HG02588 (cell line): Measurements from ENCODE around the gene ADRA2C.

Experiments
- ATAC-seq: cut with Tn5 transposase; IDR thresholded peaks from one replicate; pipeline ENCODE4 v1.9.1; 2021; ENCODE audit warnings: mild to moderate bottlenecking, moderate library complexity; ENCODE audit not compliant: unreplicated experiment

Gene ADRA2C

GRCh38 chr4:3766036-3766784 lies at the start of gene ADRA2C:
ADRA2C (plus strand) TSS chr4:3766385; CDS start chr4:3766607, 222 bp downstream.
- ATAC-seq = no peak

DNA sequence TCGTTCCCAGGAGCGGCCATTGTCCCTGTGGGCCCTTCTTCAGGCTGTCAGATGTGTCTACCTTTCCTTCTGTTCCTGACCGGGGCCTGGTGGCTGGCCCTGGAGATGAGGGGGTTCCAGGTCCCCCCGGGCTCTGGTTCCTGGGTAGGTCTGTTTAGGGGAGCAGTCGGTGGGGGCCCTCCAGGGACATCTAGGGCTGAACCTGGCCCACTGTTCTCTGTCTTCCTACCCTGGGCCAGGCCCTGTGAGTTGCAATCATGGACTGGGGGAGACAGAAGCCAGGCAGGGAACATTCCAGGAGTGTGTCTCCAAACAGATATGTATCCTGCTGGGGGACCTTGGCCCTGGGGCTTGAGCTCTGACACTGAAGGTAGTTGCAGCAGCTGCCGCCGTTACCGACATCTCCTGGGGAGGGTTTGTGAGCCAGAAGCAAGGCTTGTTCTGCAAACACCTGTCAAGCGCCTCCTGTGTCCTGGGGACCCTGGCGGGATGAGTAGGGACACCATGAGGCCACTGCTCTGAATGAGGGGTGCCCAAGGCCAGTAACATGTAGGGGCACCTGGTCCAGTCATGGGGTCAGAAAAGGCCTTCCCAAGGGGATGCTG lies 49.5 kb upstream of the ADRA2C start:
- no peak for ATAC-seq

DNA sequence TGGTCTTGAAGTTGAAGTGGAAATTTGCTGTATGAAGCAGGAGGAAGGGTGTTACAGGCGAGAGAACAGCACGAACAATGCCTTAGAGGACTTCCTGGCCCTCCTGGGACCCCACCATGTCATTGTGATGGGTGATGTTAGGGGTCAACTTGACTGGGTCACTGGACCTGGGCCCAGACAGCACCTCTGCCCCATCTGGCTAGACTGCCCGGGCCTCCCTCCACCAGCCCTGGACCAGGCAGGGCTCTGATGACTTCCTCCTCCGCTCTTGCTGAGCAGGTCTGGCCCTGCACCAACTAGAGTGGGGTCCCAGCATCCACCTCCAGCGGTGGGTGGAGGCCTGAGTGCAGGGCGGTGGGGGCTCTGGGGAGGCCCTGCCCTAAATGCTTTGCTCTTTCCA lies 48.9 kb upstream of the ADRA2C start:
- no peak for ATAC-seq

DNA sequence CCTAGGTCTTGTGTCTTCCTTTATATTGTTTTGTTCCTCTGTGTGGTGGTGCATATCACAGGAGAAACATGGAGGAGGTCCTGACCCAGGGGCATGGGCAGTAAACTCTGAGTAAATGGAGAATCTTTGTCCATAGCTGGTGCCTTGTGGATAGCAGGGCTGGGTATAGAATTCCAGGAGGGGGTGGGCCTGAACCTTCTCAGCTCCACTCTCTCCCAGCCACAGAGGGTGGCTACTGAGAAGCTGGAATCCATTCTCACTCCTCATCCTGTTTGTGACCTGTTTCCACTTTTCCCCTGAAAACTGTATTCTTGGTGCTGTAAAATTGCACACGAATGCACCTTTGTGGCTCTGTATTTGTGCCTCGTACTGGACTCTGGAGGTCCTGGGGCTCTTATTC lies 47.7 kb upstream of the ADRA2C start:
- ATAC-seq = no peak

- ATAC-seq = no peak
Measured at GRCh38 chr4:3719191-3719590, 47.0 kb upstream of the ADRA2C start.

- ATAC-seq = no peak
Measured at GRCh38 chr4:3719836-3720235, 46.3 kb upstream of the ADRA2C start.

DNA sequence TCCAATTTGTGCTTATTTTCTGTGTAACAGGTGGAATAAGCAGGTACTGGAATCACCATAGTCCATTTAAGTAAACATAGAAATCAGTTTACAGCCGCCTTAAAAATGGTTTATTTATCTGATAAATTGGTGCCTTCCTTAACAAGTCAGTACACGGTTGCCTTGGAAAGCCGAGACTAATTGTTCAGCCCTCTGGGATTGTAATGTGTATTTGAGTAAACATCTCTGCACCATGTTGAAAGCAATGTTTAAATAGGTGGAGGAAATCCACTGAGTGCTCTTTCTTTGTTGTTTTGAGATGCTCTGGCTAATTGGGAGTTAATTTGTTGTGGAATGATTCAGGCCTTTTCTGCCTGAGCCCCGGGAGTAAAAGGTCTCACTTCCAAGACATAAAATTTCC lies 45.7 kb upstream of the ADRA2C start:
- no peak for ATAC-seq

GRCh38 chr4:3721186-3721585 lies 45.0 kb upstream of the ADRA2C start:
- no peak for ATAC-seq

GRCh38 chr4:3721627-3722026 lies 44.6 kb upstream of the ADRA2C start:
- ATAC-seq = no peak

- ATAC-seq = no peak
Measured at GRCh38 chr4:3722446-3723231, 43.5 kb upstream of the ADRA2C start.

GRCh38 chr4:3723232-3723642 lies 42.9 kb upstream of the ADRA2C start:
- ATAC-seq = no peak

DNA sequence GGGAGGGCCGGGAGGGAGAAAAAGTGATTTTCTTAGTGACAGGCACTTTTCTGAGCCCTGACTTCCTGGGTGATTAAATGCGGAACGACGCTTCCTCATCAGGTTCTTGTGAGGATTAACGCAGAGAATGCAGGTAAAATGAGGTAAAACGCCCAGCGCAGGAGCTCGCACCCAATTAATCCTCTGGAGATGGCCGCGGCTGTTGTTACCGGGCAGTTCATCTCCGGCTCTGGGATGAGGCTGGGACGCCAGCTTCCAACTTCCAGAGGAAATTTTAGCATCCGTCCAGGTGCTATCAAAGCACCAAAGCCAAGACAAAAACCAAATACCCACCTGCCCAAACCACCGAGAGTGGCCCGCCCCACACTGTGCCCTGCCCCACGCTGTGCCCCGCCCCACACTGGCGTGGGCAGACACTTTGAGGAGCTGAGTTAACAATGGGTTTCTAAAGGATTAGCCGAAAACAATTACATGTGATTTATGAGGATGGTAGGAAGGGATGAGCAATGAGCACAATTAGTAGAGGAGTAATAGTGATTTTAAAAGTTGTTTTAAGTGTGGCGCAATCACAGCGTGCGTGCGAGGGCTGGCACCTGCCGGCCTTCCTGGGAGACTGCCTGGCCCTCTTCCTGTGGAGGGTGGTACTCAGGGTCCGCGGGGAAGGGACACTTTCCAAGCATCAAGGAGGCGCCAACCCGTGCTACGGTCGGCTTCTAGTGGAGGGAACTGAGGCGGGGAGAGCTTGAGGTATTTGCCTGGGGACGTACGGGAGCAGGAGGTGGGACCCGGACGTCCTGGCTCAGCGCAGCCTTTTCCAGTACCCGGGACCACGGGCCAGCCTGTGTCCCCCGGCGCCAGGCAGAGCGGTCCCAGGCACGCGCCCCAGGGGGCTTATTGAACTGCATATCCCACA lies 41.6 kb upstream of the ADRA2C start:
- ATAC-seq = no peak

GRCh38 chr4:3725936-3726870 lies 40.0 kb upstream of the ADRA2C start:
- ATAC-seq = no peak

GRCh38 chr4:3727847-3728469 lies 38.2 kb upstream of the ADRA2C start:
- ATAC-seq = no peak

DNA sequence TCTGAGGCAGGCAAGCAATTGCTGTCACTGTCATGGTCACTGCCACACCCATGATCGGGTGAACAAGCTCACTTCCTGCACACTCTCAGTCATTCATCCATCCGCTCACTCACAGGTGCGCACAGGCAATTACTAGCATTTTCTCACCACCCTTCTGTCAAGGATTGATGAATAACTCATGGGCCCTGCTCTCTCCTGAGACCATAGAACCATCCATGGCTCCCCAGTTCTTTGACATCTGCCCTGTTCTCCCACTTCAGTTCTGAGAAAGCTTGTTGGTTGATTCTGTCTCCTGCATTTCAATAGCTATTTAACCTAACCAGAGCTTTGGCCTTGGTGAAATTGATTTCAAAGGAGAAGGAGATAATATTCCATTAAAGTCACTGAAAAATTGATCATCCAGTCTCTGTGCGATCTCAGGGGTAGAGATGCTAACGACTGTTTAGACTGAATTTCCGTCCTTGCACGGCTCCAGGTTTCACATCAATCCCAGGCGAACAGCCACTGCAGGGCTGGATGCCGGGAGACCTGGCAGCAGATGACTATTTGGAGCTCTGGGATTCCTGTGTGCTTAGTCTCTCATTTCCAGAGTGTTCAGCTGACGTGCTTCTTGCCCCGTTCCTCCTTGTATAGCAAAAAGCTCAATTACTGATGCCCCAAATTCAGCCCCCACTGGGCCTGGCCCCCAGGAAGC lies 36.9 kb upstream of the ADRA2C start:
- no peak for ATAC-seq

DNA sequence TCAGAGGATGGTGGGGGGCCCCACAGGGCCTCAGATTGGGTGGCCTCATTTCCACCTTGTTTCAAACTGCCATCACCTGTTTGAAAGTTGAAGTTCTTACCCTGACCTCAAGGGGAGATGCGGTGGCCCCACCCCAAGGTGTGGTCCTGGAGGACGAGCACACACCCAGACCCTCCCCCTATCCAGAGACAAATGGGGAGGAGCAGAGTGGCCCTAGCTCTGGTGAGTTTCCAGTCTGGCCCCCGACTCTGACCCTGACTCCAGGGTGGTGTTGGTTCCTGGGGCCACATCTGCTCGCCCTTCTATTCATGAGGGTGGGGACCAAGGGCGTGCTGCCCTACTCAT lies 36.3 kb upstream of the ADRA2C start:
- ATAC-seq = no peak

DNA sequence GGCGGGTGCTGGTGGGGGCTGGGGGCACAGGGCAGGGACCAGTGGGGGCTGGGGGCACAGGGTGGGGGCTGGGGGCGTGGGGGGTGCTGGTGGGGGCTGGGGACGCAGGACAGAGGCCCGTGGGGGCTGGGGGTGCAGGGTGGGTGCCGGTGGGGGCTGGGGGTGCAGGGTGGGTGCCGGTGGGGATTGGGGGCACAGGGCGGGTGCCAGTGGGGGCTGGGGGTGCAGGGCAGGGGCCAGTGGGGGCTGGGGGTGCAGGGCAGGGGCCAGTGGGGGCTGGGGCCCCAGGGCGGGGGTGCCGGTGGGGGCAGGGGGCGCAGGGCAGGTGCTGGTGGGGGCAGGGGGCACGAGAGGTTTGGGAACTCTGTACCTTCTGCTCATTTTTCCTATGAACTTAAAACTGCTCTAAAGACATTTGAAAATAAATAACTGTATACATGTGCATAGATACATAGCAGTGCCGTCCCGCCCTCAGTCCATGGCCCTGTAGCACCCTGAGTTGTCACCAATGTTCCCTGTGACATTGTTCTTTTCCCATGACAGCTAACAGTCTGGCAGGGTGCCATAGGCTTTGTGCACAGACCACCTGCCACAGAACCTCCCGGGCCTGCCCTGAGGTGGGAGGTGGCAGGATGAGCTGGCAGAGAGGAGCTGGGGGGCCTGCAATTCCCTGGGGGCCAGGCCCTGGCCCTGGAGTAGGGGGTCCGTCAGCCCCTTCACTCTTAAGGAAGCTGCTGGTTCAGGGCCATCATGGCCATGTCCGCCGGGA lies 35.6 kb upstream of the ADRA2C start:
- no peak for ATAC-seq
